WTC11 (cell line): ENCODE data around the gene MTTP. TPM values are rescaled to one million over a fixed set of nuclear protein-coding genes. Genes with fewer than 3 reads are reported as not detected.
"Not testable (repeated sequence)": the region's sequence is repeated elsewhere in the genome, so short reads cannot be mapped to it uniquely, and the experiment has no call there.

Experiments
- ATAC-seq: fragments of 200-7000 bp; cut with Tn5 transposase; 2 replicates; pipeline ENCODE4 v1.10.0; 2021; ENCODE audit warnings: mild to moderate bottlenecking, moderate library complexity
- CTCF ChIA-PET: fragments of 300-600 bp; sonication (Branson Sonifier 250); formaldehyde crosslinking; loops from one replicate; lab custom pipeline; 2021; ENCODE audit warnings: antibody characterized with exemption; lab: Charles Lee
- POLR2A ChIA-PET: fragments of 350-600 bp; sonication (Branson Sonifier 250); formaldehyde crosslinking; loops from one replicate; lab custom pipeline; 2021; ENCODE audit warnings: antibody characterized with exemption; lab: Charles Lee
- DNase-seq: peaks from one replicate; pipeline ENCODE4 v3.0.0; 2021; ENCODE audit warnings: low spot score
- H3K27ac Mint-ChIP-seq: 2 replicates; pipeline ENCODE4 v1.8.0; 2021; ENCODE audit warnings: mixed read lengths
- H3K27me3 Mint-ChIP-seq: 2 replicates; pipeline ENCODE4 v1.8.0; 2021; ENCODE audit warnings: low read depth, mild to moderate bottlenecking, moderate library complexity, mixed read lengths
- H3K36me3 Mint-ChIP-seq: 2 replicates; pipeline ENCODE4 v1.8.0; 2021; ENCODE audit warnings: mixed read lengths
- H3K4me1 Mint-ChIP-seq: 2 replicates; pipeline ENCODE4 v1.8.0; 2022; ENCODE audit warnings: mixed read lengths
- H3K4me3 Mint-ChIP-seq: 2 replicates; pipeline ENCODE4 v1.8.0; 2021; ENCODE audit warnings: mild to moderate bottlenecking, moderate library complexity, mixed read lengths
- H3K9me3 Mint-ChIP-seq: 2 replicates; pipeline ENCODE4 v1.8.0; 2021; ENCODE audit warnings: mixed read lengths
- FOXP1 ChIP-seq: sonication (generic); formaldehyde crosslinking; IDR thresholded peaks from 2 replicates; pipeline ENCODE4 v1.8.0; 2022; ENCODE audit warnings: missing genetic modification reagents, mild to moderate bottlenecking, moderate library complexity, borderline replicate concordance
- FOXP4 ChIP-seq: sonication (generic); formaldehyde crosslinking; IDR thresholded peaks from 2 replicates; pipeline ENCODE4 v1.8.0; 2022; ENCODE audit warnings: mild to moderate bottlenecking, missing genetic modification reagents
- GRHL2 ChIP-seq: fragments of 250-450 bp; sonication (Bioruptor Pico); IDR thresholded peaks from 2 replicates; pipeline ENCODE4 v1.8.0; 2022; ENCODE audit warnings: mild to moderate bottlenecking, moderate library complexity; ENCODE audit not compliant: insufficient replicate concordance, severe bottlenecking
- NFATC4 ChIP-seq: fragments of 250-450 bp; sonication (Bioruptor Pico); IDR thresholded peaks from 2 replicates; pipeline ENCODE4 v1.9.0; 2021; ENCODE audit warnings: mild to moderate bottlenecking
- PRRX2 ChIP-seq: fragments of 250-450 bp; sonication (Bioruptor Pico); IDR thresholded peaks from 2 replicates; pipeline ENCODE4 v1.8.0; 2021; ENCODE audit warnings: mild to moderate bottlenecking
- TEAD4 ChIP-seq: sonication (generic); formaldehyde crosslinking; IDR thresholded peaks from 2 replicates; pipeline ENCODE4 v1.8.0; 2022; ENCODE audit warnings: mild to moderate bottlenecking, missing genetic modification reagents
- ZNF263 ChIP-seq: sonication (generic); formaldehyde crosslinking; IDR thresholded peaks from 2 replicates; pipeline ENCODE4 v1.8.1; 2022; ENCODE audit warnings: low read depth, mild to moderate bottlenecking, moderate library complexity, missing genetic modification reagents
- ZNF416 ChIP-seq: fragments of 250-450 bp; sonication (Bioruptor Pico); IDR thresholded peaks from 2 replicates; pipeline ENCODE4 v1.9.0; 2021; ENCODE audit warnings: mild to moderate bottlenecking, inconsistent platforms
- ZNF423 ChIP-seq: fragments of 250-450 bp; sonication (Bioruptor Pico); IDR thresholded peaks from 2 replicates; pipeline ENCODE4 v2.1.2; 2022; ENCODE audit warnings: mild to moderate bottlenecking, moderate library complexity
- ZNF425 ChIP-seq: fragments of 250-450 bp; sonication (Bioruptor Pico); conservative IDR thresholded peaks from 2 replicates; pipeline ENCODE4 v1.9.0; 2021; ENCODE audit warnings: mild to moderate bottlenecking
- total RNA-seq: library from RNA; stranded (reverse); gene quantifications from 3 replicates; pipeline ENCODE4 v1.2.3, GENCODE V29; 2021
- TF ChIP-seq, protein P1 (sequence below): fragments of 250-450 bp; sonication (Bioruptor Pico); IDR thresholded peaks from 2 replicates; pipeline ENCODE4 v1.9.0; 2021; ENCODE audit warnings: moderate library complexity, mild to moderate bottlenecking, inconsistent platforms, borderline replicate concordance
- TF ChIP-seq, protein P2 (sequence below): sonication (generic); formaldehyde crosslinking; conservative IDR thresholded peaks from 2 replicates; pipeline ENCODE4 v1.8.1; 2022; ENCODE audit warnings: mild to moderate bottlenecking, missing genetic modification reagents
- TF ChIP-seq, protein P3 (sequence below): fragments of 250-450 bp; sonication (Bioruptor Pico); IDR thresholded peaks from 2 replicates; pipeline ENCODE4 v1.9.0; 2021; ENCODE audit warnings: mild to moderate bottlenecking
- TF ChIP-seq, protein P4 (sequence below): fragments of 250-450 bp; sonication (Bioruptor Pico); IDR thresholded peaks from 2 replicates; pipeline ENCODE4 v1.9.0; 2021; ENCODE audit warnings: mild to moderate bottlenecking
- TF ChIP-seq, protein P5 (sequence below): sonication (generic); formaldehyde crosslinking; IDR thresholded peaks from 2 replicates; pipeline ENCODE4 v1.8.0; 2022; ENCODE audit warnings: mild to moderate bottlenecking, missing genetic modification reagents
- TF ChIP-seq, protein P6 (sequence below): fragments of 250-450 bp; sonication (Bioruptor Pico); IDR thresholded peaks from 2 replicates; pipeline ENCODE4 v1.9.0; 2021; ENCODE audit warnings: mild to moderate bottlenecking, borderline replicate concordance

The MTTP gene
- total RNA-seq, 1 experiment from 2014 or later = 0.26 TPM

GRCh38 chr4:99529228-99529627 lies 45.4 kb upstream of the MTTP start (continued):
- TF ChIP-seq ZNF425 (CRISPR knock-in tag) = no peak

- ATAC-seq (no peak), DNase-seq (no peak)
- Mint-ChIP-seq H3K27ac (no peak overlapping the region), H3K4me3 (no peak overlapping the region), H3K36me3 (no peaks in the 10 kb centered on the region), H3K9me3 (peaks cover 8% of the 10 kb centered on the region)
- ChIA-PET CTCF (no interaction called here), POLR2A (no interaction called here)
- no peak for TF ChIP-seq TEAD4
- TF ChIP-seq, protein P1, sequence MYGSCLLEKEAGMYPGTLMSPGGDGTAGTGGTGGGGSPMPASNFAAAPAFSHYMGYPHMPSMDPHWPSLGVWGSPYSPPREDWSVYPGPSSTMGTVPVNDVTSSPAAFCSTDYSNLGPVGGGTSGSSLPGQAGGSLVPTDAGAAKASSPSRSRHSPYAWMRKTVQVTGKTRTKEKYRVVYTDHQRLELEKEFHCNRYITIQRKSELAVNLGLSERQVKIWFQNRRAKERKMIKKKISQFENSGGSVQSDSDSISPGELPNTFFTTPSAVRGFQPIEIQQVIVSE = no peak
- TF ChIP-seq NFATC4 (CRISPR knock-in tag) = no peak
- TF ChIP-seq, protein P2, sequence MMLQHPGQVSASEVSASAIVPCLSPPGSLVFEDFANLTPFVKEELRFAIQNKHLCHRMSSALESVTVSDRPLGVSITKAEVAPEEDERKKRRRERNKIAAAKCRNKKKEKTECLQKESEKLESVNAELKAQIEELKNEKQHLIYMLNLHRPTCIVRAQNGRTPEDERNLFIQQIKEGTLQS (CRISPR knock-in tag) = no peak
- TF ChIP-seq PRRX2 (CRISPR knock-in tag) = no peak
- TF ChIP-seq, protein P3, sequence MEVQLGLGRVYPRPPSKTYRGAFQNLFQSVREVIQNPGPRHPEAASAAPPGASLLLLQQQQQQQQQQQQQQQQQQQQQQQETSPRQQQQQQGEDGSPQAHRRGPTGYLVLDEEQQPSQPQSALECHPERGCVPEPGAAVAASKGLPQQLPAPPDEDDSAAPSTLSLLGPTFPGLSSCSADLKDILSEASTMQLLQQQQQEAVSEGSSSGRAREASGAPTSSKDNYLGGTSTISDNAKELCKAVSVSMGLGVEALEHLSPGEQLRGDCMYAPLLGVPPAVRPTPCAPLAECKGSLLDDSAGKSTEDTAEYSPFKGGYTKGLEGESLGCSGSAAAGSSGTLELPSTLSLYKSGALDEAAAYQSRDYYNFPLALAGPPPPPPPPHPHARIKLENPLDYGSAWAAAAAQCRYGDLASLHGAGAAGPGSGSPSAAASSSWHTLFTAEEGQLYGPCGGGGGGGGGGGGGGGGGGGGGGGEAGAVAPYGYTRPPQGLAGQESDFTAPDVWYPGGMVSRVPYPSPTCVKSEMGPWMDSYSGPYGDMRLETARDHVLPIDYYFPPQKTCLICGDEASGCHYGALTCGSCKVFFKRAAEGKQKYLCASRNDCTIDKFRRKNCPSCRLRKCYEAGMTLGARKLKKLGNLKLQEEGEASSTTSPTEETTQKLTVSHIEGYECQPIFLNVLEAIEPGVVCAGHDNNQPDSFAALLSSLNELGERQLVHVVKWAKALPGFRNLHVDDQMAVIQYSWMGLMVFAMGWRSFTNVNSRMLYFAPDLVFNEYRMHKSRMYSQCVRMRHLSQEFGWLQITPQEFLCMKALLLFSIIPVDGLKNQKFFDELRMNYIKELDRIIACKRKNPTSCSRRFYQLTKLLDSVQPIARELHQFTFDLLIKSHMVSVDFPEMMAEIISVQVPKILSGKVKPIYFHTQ = no peak
- no peak for TF ChIP-seq GRHL2
- no peak for TF ChIP-seq ZNF263
- TF ChIP-seq FOXP1 = no peak
- TF ChIP-seq, protein P4, sequence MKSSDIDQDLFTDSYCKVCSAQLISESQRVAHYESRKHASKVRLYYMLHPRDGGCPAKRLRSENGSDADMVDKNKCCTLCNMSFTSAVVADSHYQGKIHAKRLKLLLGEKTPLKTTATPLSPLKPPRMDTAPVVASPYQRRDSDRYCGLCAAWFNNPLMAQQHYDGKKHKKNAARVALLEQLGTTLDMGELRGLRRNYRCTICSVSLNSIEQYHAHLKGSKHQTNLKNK (CRISPR knock-in tag) = no peak
- no peak for TF ChIP-seq FOXP4 (CRISPR knock-in tag)
- TF ChIP-seq, protein P5, sequence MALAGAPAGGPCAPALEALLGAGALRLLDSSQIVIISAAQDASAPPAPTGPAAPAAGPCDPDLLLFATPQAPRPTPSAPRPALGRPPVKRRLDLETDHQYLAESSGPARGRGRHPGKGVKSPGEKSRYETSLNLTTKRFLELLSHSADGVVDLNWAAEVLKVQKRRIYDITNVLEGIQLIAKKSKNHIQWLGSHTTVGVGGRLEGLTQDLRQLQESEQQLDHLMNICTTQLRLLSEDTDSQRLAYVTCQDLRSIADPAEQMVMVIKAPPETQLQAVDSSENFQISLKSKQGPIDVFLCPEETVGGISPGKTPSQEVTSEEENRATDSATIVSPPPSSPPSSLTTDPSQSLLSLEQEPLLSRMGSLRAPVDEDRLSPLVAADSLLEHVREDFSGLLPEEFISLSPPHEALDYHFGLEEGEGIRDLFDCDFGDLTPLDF (CRISPR knock-in tag) = no peak
- TF ChIP-seq ZNF416 (CRISPR knock-in tag) = no peak
- TF ChIP-seq ZNF423 (CRISPR knock-in tag) = no peak
- TF ChIP-seq, protein P6, sequence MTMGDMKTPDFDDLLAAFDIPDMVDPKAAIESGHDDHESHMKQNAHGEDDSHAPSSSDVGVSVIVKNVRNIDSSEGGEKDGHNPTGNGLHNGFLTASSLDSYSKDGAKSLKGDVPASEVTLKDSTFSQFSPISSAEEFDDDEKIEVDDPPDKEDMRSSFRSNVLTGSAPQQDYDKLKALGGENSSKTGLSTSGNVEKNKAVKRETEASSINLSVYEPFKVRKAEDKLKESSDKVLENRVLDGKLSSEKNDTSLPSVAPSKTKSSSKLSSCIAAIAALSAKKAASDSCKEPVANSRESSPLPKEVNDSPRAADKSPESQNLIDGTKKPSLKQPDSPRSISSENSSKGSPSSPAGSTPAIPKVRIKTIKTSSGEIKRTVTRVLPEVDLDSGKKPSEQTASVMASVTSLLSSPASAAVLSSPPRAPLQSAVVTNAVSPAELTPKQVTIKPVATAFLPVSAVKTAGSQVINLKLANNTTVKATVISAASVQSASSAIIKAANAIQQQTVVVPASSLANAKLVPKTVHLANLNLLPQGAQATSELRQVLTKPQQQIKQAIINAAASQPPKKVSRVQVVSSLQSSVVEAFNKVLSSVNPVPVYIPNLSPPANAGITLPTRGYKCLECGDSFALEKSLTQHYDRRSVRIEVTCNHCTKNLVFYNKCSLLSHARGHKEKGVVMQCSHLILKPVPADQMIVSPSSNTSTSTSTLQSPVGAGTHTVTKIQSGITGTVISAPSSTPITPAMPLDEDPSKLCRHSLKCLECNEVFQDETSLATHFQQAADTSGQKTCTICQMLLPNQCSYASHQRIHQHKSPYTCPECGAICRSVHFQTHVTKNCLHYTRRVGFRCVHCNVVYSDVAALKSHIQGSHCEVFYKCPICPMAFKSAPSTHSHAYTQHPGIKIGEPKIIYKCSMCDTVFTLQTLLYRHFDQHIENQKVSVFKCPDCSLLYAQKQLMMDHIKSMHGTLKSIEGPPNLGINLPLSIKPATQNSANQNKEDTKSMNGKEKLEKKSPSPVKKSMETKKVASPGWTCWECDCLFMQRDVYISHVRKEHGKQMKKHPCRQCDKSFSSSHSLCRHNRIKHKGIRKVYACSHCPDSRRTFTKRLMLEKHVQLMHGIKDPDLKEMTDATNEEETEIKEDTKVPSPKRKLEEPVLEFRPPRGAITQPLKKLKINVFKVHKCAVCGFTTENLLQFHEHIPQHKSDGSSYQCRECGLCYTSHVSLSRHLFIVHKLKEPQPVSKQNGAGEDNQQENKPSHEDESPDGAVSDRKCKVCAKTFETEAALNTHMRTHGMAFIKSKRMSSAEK = no peak
- TF ChIP-seq, all 79 proteins: peak for 0
- Mint-ChIP-seq H3K4me1 (no peaks in the 10 kb centered on the region), H3K27me3 (no peaks in the 10 kb centered on the region; the same call in none of the 2 replicates)
These were observed 44.7 kb upstream of the MTTP start for GRCh38 chr4:99529956-99530355.

- DNase-seq, H3K27me3 Mint-ChIP-seq, H3K27ac Mint-ChIP-seq, ATAC-seq, H3K4me1 Mint-ChIP-seq, H3K36me3 Mint-ChIP-seq, H3K4me3 Mint-ChIP-seq, POLR2A ChIA-PET, CTCF ChIA-PET: not testable (repeated sequence)
- H3K9me3 Mint-ChIP-seq = peaks cover 13% of the 10 kb centered on the region
These were observed 39.9 kb upstream of the MTTP start for GRCh38 chr4:99534699-99535098.
